ENCODE data around the gene UBL7. TPM values are rescaled to one million over a fixed set of nuclear protein-coding genes. Genes with fewer than 3 reads are reported as not detected.

The UBL7 gene
- total and polyA plus RNA-seq, 2 donors: 15.5 to 52.4 TPM

- no peak for DNase-seq (ENCODE audit: extremely low spot score)
- H3K4me1 ChIP-seq (ENCODE audit: insufficient read depth): no peaks in the 10 kb centered on the region
- peaks cover 5% of the 10 kb centered on the region for H3K36me3 ChIP-seq (ENCODE audit: insufficient read depth)
- no peak overlapping the region for H3K27ac ChIP-seq (ENCODE audit: low read depth)
- H3K4me3 ChIP-seq (ENCODE audit: low read depth, low read length): no peak overlapping the region
Observed at GRCh38 chr15:74454764-74455500, 6.0 kb downstream of the UBL7 start.

- 82% methylated on average over 13 of the region's 13 CpGs for WGBS
- no peak for DNase-seq (ENCODE audit: extremely low spot score)
- no peak overlapping the region for H3K27ac ChIP-seq (ENCODE audit: low read depth)
- H3K4me1 ChIP-seq (ENCODE audit: insufficient read depth): no peaks in the 10 kb centered on the region
- no peak overlapping the region for H3K4me3 ChIP-seq (ENCODE audit: low read depth, low read length)
- peaks cover 5% of the 10 kb centered on the region for H3K36me3 ChIP-seq (ENCODE audit: insufficient read depth)
Observed at GRCh38 chr15:74453925-74454763, 6.8 kb downstream of the UBL7 start.

GRCh38 chr15:74451861-74452835 is 8.8 kb downstream of the UBL7 start:
- Histone ChIP-seq H3K4me1 (ENCODE audit: insufficient read depth) (no peaks in the 10 kb centered on the region), H3K4me3 (ENCODE audit: low read depth, low read length) (no peak overlapping the region), H3K36me3 (ENCODE audit: insufficient read depth) (peaks cover 12% of the 10 kb centered on the region), H3K27ac (ENCODE audit: low read depth) (no peak overlapping the region)
- WGBS: 84% methylated on average over 16 of the region's 16 CpGs
- no peak for DNase-seq (ENCODE audit: extremely low spot score)

- 95% methylated on average over 2 of the region's 2 CpGs for WGBS
- peaks cover 10% of the 10 kb centered on the region for H3K36me3 ChIP-seq (ENCODE audit: insufficient read depth)
Observed at GRCh38 chr15:74451322-74451721, 9.6 kb downstream of the UBL7 start.

GRCh38 chr15:74449643-74450205 is 11.2 kb downstream of the UBL7 start:
- 90% methylated on average over 12 of the region's 12 CpGs for WGBS
- DNase-seq (ENCODE audit: extremely low spot score): no peak
- Histone ChIP-seq H3K4me3 (ENCODE audit: low read depth, low read length) (no peak overlapping the region), H3K4me1 (ENCODE audit: insufficient read depth) (no peaks in the 10 kb centered on the region), H3K36me3 (ENCODE audit: insufficient read depth) (peaks cover 10% of the 10 kb centered on the region), H3K27ac (ENCODE audit: low read depth) (no peak overlapping the region)

More at GRCh38 chr15:74451322-74451721, 9.6 kb downstream of the UBL7 start:
- Histone ChIP-seq H3K4me3 (ENCODE audit: low read depth, low read length) (no peak overlapping the region), H3K4me1 (ENCODE audit: insufficient read depth) (no peaks in the 10 kb centered on the region), H3K27ac (ENCODE audit: low read depth) (no peak overlapping the region)
- no peak for DNase-seq (ENCODE audit: extremely low spot score)

- H3K36me3 ChIP-seq (ENCODE audit: insufficient read depth): peaks cover 10% of the 10 kb centered on the region
- DNase-seq (ENCODE audit: extremely low spot score): no peak
- WGBS: 97% methylated on average over 7 of the region's 7 CpGs
- H3K4me1 ChIP-seq (ENCODE audit: insufficient read depth): no peaks in the 10 kb centered on the region
- H3K4me3 ChIP-seq (ENCODE audit: low read depth, low read length): no peak overlapping the region
- no peak overlapping the region for H3K27ac ChIP-seq (ENCODE audit: low read depth)
Observed at GRCh38 chr15:74449095-74449494, 11.9 kb downstream of the UBL7 start.

GRCh38 chr15:74445816-74446763 is 14.9 kb downstream of the UBL7 start:
- no peak for DNase-seq (ENCODE audit: extremely low spot score)
- Histone ChIP-seq H3K27ac (ENCODE audit: low read depth) (no peak overlapping the region), H3K4me3 (ENCODE audit: low read depth, low read length) (no peak overlapping the region), H3K36me3 (ENCODE audit: insufficient read depth) (peaks cover 10% of the 10 kb centered on the region), H3K4me1 (ENCODE audit: insufficient read depth) (no peaks in the 10 kb centered on the region)
- 92% methylated on average over 9 of the region's 9 CpGs for WGBS

- WGBS: 70% methylated on average over 8 of the region's 8 CpGs
- peaks cover 7% of the 10 kb centered on the region for H3K36me3 ChIP-seq (ENCODE audit: insufficient read depth)
- DNase-seq (ENCODE audit: extremely low spot score): no peak
- H3K4me1 ChIP-seq (ENCODE audit: insufficient read depth): no peaks in the 10 kb centered on the region
- H3K27ac ChIP-seq (ENCODE audit: low read depth): no peak overlapping the region
- H3K4me3 ChIP-seq (ENCODE audit: low read depth, low read length): no peak overlapping the region
Observed at GRCh38 chr15:74444106-74445062, 16.6 kb downstream of the UBL7 start.

- WGBS: 67% methylated on average over 14 of the region's 14 CpGs
- no peak for DNase-seq (ENCODE audit: extremely low spot score)
Observed at GRCh38 chr15:74443100-74443909, 17.7 kb downstream of the UBL7 start.

GRCh38 chr15:74442604-74443003 is 18.4 kb downstream of the UBL7 start:
- H3K27ac ChIP-seq (ENCODE audit: low read depth): no peak overlapping the region
- no peak for DNase-seq (ENCODE audit: extremely low spot score)

More at GRCh38 chr15:74443100-74443909, 17.7 kb downstream of the UBL7 start:
- no peaks in the 10 kb centered on the region for H3K4me1 ChIP-seq (ENCODE audit: insufficient read depth)
- no peaks in the 10 kb centered on the region for H3K36me3 ChIP-seq (ENCODE audit: insufficient read depth)
- H3K4me3 ChIP-seq (ENCODE audit: low read depth, low read length): no peak overlapping the region
- H3K27ac ChIP-seq (ENCODE audit: low read depth): no peak overlapping the region

GRCh38 chr15:74442063-74442462 is 18.9 kb downstream of the UBL7 start:
- no peaks in the 10 kb centered on the region for H3K36me3 ChIP-seq (ENCODE audit: insufficient read depth)
- no peak for DNase-seq (ENCODE audit: extremely low spot score)
- no peaks in the 10 kb centered on the region for H3K4me1 ChIP-seq (ENCODE audit: insufficient read depth)
- H3K4me3 ChIP-seq (ENCODE audit: low read depth, low read length): no peak overlapping the region
- no peak overlapping the region for H3K27ac ChIP-seq (ENCODE audit: low read depth)
- 80% methylated on average over 3 of the region's 3 CpGs for WGBS

More at GRCh38 chr15:74442604-74443003, 18.4 kb downstream of the UBL7 start:
- WGBS: 42% methylated on average over 3 of the region's 3 CpGs
- H3K4me1 ChIP-seq (ENCODE audit: insufficient read depth): no peaks in the 10 kb centered on the region
- no peaks in the 10 kb centered on the region for H3K36me3 ChIP-seq (ENCODE audit: insufficient read depth)
- H3K4me3 ChIP-seq (ENCODE audit: low read depth, low read length): no peak overlapping the region
